HepG2 (cell line): ENCODE data around the gene SLC16A3. TPM values are rescaled to one million over a fixed set of nuclear protein-coding genes. Genes with fewer than 3 reads are reported as not detected.

Experiments used
- ARID4A ChIP-seq: sonication (generic); formaldehyde crosslinking; IDR thresholded peaks from 2 replicates; pipeline ENCODE4 v1.5.0; 2020; ENCODE audit warnings: mild to moderate bottlenecking, missing genetic modification reagents, borderline replicate concordance
- DMAP1 ChIP-seq: IDR thresholded peaks from 2 replicates; pipeline ENCODE4 v1.6.1; 2016
- DR1 ChIP-seq: sonication (generic); formaldehyde crosslinking; IDR thresholded peaks from 2 replicates; pipeline ENCODE4 v1.8.0; 2021; ENCODE audit warnings: mild to moderate bottlenecking, missing genetic modification reagents, inconsistent platforms
- EZH2 ChIP-seq: conservative IDR thresholded peaks from 2 replicates; pipeline ENCODE4 v1.6.1; 2012; ENCODE audit warnings: mild to moderate bottlenecking, low read depth, low read length, moderate library complexity
- HINFP ChIP-seq: sonication (generic); formaldehyde crosslinking; IDR thresholded peaks from 2 replicates; pipeline ENCODE4 v1.4.0; 2020; ENCODE audit warnings: low read depth, mild to moderate bottlenecking, missing genetic modification reagents
- HNRNPH1 ChIP-seq: fragments of 200-400 bp; formaldehyde crosslinking; optimal IDR thresholded peaks from 2 replicates; pipeline ENCODE3; 2017; ENCODE audit warnings: mild to moderate bottlenecking, low read depth, low read length
- HOXA9 ChIP-seq: sonication (generic); formaldehyde crosslinking; IDR thresholded peaks from 2 replicates; pipeline ENCODE4 v1.8.1; 2022; ENCODE audit warnings: missing genetic modification reagents, mild to moderate bottlenecking, moderate library complexity, borderline replicate concordance
- KDM3A ChIP-seq: IDR thresholded peaks from 2 replicates; pipeline ENCODE4 v1.6.1; 2018; ENCODE audit warnings: low read depth, missing compliant biosample characterization
- MTA3 ChIP-seq: sonication (generic); formaldehyde crosslinking; IDR thresholded peaks from 2 replicates; pipeline ENCODE4 v1.4.0; 2020; ENCODE audit warnings: missing genetic modification reagents
- NR2C2 ChIP-seq: sonication (generic); formaldehyde crosslinking; IDR thresholded peaks from 2 replicates; pipeline ENCODE4 v1.4.0; 2020; ENCODE audit warnings: missing genetic modification reagents, mild to moderate bottlenecking, moderate library complexity, borderline replicate concordance
- SAFB2 ChIP-seq: sonication (generic); formaldehyde crosslinking; IDR thresholded peaks from 2 replicates; pipeline ENCODE4 v1.5.1; 2020; ENCODE audit warnings: missing genetic modification reagents, low read depth, mild to moderate bottlenecking, borderline replicate concordance
- TBX3 ChIP-seq: fragments of 450-650 bp; IDR thresholded peaks from 2 replicates; pipeline ENCODE4 v1.6.1; 2017; ENCODE audit warnings: antibody characterized with exemption, mild to moderate bottlenecking, inconsistent platforms, borderline replicate concordance
- THAP11 ChIP-seq: IDR thresholded peaks from 2 replicates; pipeline ENCODE4 v1.6.1; 2016; ENCODE audit warnings: missing biosample characterization, missing genetic modification reagents
- ZNF276 ChIP-seq: sonication (generic); formaldehyde crosslinking; IDR thresholded peaks from 2 replicates; pipeline ENCODE4 v1.4.0; 2020; ENCODE audit warnings: mild to moderate bottlenecking, low read depth, missing genetic modification reagents
- ZNF383 ChIP-seq: sonication (generic); formaldehyde crosslinking; IDR thresholded peaks from 2 replicates; pipeline ENCODE4 v1.4.0; 2020; ENCODE audit warnings: missing genetic modification reagents, mild to moderate bottlenecking, borderline replicate concordance
- ZNF709 ChIP-seq: sonication (generic); formaldehyde crosslinking; IDR thresholded peaks from 2 replicates; pipeline ENCODE4 v1.5.0; 2020; ENCODE audit warnings: mild to moderate bottlenecking, missing genetic modification reagents
- ZNF768 ChIP-seq: sonication (generic); formaldehyde crosslinking; IDR thresholded peaks from 2 replicates; pipeline ENCODE4 v1.4.0; 2020; ENCODE audit warnings: missing genetic modification reagents
- ZNF784 ChIP-seq: sonication (generic); formaldehyde crosslinking; IDR thresholded peaks from 2 replicates; pipeline ENCODE4 v1.5.1; 2020; ENCODE audit warnings: missing genetic modification reagents, mild to moderate bottlenecking, borderline replicate concordance
- polyA plus RNA-seq, 8 experiments: library from polyadenylated mRNA; depleted of rRNA in 3 of 8; stranded (reverse) in 7 of 8; unstranded in 1 of 8; fragments of >200 nt; fragmentation: Illumina TruSeq in 4 of 8; extraction: Trizol in 4 of 8; gene quantifications; 2 replicates each; pipeline versions ENCODE4 v1.2.1 to v1.2.3, GENCODE V29; 2011 to 2016; ENCODE audit warnings: low read depth in 4 of 8, missing spikeins in 1 of 8, mixed read lengths in 1 of 8; ENCODE audit not compliant: insufficient read depth in 1 of 8
- total RNA-seq, 5 experiments: library from RNA; depleted of rRNA; stranded (reverse); fragments of >200 nt; fragmentation: Illumina TruSeq; extraction: Trizol; gene quantifications; 2 replicates each; pipeline ENCODE4 v1.2.3, GENCODE V29; 2016; ENCODE audit warnings: low read depth in 1 of 5
- TF ChIP-seq, protein P1 (sequence below): IDR thresholded peaks from 2 replicates; pipeline ENCODE4 v1.6.1; 2018; ENCODE audit warnings: missing genetic modification reagents

SLC16A3 gene
- total and polyA plus RNA-seq, 2 of the 13 experiments (the other 11 are each of a cell fraction or from before 2014, with no cell fraction given) = 242 to 349 TPM

- TF ChIP-seq ARID4A (CRISPR knock-in tag) (peak; percentile 52; the same call in 1 of the 2 replicates), ZNF383 (CRISPR knock-in tag) (0 out of 2 replicates have a peak, but pooled peaks have one; percentile 58), HINFP (CRISPR knock-in tag) (peak; percentile 85; the same call in 1 of the 2 replicates), KDM3A (CRISPR knock-in tag) (peak; percentile 96), ZNF784 (CRISPR knock-in tag) (peak; percentile 95; the same call in 1 of the 2 replicates), DMAP1 (CRISPR knock-in tag) (peak; percentile 79; the same call in 1 of the 2 replicates), HNRNPH1 (no peak), HOXA9 (peak; percentile 82; the same call in 1 of the 2 replicates), DR1 (CRISPR knock-in tag) (peak; percentile 68), ZNF768 (CRISPR knock-in tag) (peak; percentile 82; the same call in 1 of the 2 replicates), NR2C2 (CRISPR knock-in tag) (peak; percentile 48; the same call in 1 of the 2 replicates), ZNF709 (CRISPR knock-in tag) (peak; percentile 88), EZH2 (no peak), THAP11 (peak; percentile 80), ZNF276 (CRISPR knock-in tag) (peak; percentile 90), TBX3 (no peak), SAFB2 (CRISPR knock-in tag) (peak; percentile 64), MTA3 (no peak)
- TF ChIP-seq, protein P1, sequence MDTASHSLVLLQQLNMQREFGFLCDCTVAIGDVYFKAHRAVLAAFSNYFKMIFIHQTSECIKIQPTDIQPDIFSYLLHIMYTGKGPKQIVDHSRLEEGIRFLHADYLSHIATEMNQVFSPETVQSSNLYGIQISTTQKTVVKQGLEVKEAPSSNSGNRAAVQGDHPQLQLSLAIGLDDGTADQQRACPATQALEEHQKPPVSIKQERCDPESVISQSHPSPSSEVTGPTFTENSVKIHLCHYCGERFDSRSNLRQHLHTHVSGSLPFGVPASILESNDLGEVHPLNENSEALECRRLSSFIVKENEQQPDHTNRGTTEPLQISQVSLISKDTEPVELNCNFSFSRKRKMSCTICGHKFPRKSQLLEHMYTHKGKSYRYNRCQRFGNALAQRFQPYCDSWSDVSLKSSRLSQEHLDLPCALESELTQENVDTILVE = peak; percentile 86; the same call in 1 of the 2 replicates
These were observed 1.9 kb downstream of the SLC16A3 start (continued) for GRCh38 chr17:82230609-82231311.
